NB4 (cell line): ENCODE results near the gene ADCY6.

Experiments
- MYC ChIP-seq: IDR thresholded peaks from 2 replicates; pipeline ENCODE4 v1.6.1; 2011; ENCODE audit warnings: low read depth, low read length
- POLR2A ChIP-seq: IDR thresholded peaks from 2 replicates; pipeline ENCODE4 v1.6.1; 2011; ENCODE audit warnings: mild to moderate bottlenecking; ENCODE audit not compliant: insufficient read length; ENCODE audit errors: extremely low read depth
- TF ChIP-seq, protein P1 (sequence below): IDR thresholded peaks from one replicate; pipeline ENCODE4 v1.5.1; 2012; ENCODE audit warnings: low read depth, low read length
- TF ChIP-seq, protein P2 (sequence below): IDR thresholded peaks from 2 replicates; pipeline ENCODE4 v1.6.1; 2011; ENCODE audit warnings: low read depth, low read length

DNA sequence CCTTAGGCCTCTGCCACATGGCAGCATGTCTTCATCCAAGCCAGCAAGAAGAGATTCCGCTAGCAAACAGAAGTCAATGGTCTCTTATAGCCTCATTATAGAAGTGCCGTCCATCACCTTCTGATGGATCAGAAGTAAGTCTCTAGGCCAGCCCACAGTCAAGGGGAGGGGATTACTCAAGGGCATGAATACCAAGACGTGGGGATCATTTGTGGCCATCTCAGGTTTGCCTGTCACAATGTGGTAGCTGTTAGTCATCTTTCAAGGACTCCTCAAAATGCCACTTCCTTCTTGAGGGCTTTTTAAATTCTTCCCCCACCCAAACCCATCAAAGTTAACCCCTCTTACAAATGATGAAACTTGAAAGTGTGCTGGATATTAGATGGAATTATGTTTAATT is 8.1 kb upstream of the ADCY6 start:
- TF ChIP-seq POLR2A (no peak), MYC (no peak)
- TF ChIP-seq, protein P1, sequence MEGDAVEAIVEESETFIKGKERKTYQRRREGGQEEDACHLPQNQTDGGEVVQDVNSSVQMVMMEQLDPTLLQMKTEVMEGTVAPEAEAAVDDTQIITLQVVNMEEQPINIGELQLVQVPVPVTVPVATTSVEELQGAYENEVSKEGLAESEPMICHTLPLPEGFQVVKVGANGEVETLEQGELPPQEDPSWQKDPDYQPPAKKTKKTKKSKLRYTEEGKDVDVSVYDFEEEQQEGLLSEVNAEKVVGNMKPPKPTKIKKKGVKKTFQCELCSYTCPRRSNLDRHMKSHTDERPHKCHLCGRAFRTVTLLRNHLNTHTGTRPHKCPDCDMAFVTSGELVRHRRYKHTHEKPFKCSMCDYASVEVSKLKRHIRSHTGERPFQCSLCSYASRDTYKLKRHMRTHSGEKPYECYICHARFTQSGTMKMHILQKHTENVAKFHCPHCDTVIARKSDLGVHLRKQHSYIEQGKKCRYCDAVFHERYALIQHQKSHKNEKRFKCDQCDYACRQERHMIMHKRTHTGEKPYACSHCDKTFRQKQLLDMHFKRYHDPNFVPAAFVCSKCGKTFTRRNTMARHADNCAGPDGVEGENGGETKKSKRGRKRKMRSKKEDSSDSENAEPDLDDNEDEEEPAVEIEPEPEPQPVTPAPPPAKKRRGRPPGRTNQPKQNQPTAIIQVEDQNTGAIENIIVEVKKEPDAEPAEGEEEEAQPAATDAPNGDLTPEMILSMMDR = no peak
- TF ChIP-seq, protein P2, sequence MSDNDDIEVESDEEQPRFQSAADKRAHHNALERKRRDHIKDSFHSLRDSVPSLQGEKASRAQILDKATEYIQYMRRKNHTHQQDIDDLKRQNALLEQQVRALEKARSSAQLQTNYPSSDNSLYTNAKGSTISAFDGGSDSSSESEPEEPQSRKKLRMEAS = no peak
